ENCODE measurements around the gene RASA1.

The RASA1 gene

DNA sequence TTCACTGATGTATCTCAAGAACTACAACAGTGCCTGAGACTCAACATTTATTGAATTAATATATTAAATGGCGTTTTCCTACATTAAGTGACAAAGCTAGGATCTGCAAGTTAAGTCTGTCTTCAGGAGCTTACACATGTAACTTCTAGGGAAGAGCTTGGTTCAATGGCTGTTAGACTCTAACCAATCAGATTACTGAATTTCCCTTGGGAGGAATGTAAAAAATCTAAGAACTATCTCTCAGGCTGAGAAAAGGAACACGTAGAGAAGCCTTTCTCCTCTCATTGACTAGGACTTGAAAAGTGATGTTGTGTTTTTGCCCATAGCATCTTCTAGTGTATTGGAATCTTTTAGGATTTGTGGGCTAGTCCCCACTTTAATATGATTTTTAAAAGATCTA, 91.4 kb downstream of the RASA1 start:
- in situ Hi-C loops (cut with HindIII; ENCODE audit: low sequenced_read_pairs) = no loop called here

DNA sequence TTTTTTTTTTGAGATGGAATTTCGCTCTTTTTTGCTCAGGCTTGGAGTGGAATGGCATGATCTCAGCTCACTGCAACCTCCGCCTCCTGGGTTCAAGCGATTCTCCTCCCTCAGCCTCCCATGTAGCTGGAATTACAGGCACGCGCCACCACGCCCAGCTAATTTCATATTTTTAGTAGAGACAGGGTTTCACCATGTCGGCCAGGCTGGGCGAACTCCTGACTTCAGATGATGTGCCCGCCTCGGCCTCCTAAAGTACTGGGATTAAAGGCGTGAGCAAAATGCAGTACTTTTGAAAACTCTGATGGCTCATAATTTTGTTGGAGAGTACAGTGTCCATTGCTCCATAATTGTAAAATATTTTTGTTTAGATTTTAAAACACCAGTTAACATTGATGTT, 92.4 kb downstream of the RASA1 start:
- in situ Hi-C loops (cut with HindIII; ENCODE audit: low sequenced_read_pairs) = no loop called here

DNA sequence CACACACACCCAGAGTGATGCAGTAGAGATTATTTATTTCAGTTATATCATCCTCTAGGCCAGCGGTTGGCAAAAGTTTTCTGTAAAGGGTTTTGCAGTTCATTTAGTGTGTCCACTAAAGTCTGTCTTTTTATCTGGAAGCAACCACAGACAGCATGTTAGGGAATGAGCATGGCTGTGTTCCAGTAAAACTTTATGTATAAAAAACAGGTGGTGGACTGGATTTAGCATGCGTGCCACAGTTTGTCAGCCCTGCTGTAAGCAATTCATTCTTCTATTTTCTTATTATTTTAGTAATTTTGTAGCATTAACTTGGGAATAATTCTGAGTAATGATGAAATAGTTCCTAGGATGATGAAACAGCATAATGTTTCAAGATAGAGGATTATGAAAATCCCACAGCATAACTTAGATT, 93.4 kb downstream of the RASA1 start:
- in situ Hi-C loops (cut with HindIII; ENCODE audit: low sequenced_read_pairs) = no loop called here

DNA sequence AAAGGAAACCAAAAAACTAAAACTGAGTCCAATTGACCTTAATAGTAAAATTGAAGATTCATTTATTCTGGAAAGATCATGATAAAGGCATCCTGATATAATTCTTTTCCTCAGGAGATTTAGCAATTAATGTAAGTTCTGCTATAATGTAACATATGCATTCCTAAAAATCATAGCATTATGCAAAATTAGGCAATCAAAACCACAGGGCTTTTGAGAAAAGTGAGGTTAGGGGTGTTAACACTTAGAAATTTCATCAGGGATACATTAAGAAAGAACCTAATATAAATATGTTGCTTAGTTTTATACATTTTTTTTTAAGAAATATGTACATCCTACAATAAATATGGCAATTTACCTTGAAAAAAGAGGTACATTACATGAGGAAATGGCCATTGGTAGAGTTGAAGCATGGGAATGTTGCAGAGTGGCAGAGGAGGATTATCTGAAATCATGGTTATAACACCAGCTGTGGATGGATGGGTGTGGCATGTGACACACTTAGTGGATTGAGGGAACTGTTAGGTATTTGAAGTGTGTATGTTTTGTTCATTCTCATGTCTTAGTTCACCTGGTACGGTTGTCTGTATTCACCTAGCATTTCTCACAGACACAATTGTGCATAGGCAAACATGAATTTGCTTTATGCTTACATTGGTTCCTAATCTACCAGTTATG, 94.0 kb downstream of the RASA1 start:
- in situ Hi-C loops (cut with HindIII; ENCODE audit: low sequenced_read_pairs) = no loop called here

DNA sequence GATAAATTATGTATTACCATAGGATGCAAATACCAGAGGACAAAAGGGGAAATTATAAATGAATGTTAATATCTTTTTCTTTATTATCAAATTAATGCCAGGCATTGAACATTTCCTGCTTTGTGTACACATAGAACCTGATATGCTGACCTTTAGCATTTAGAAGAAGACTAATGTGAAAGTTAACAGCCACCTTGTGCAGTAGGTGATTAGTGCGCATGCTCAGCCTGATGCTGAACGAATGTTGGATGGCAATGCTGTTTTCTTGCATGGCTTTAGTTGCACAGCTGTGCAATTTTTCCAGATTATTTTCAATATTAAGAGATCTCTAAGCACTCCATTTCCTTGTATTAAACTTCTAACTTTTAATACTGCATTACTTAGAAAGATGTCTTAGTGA, 99.6 kb downstream of the RASA1 start:
- in situ Hi-C loops (cut with HindIII; ENCODE audit: low sequenced_read_pairs) = loop anchor here (5.0 kb wide), 1 partner anchor 35 kb away; no protein-coding TSS in a partner anchor

DNA sequence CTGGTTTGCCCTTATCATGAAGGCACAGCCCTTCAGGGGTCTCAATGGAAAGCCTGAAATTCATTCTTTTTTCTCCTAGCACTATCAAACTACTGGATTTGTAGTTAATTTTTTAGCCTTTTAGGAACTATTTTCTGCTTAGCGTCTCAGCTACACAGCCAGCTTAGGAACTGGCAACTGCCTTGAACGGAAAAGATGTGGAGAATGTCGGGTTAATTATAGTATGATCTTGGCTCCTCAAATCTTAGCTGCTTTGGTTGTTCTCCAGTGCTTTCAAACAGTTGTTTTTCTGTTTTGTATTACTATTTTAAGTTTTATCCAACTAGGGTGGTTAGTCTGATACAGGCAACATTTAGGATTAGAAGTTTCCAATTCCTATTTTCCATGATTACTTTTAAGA, 100.9 kb downstream of the RASA1 start:
- in situ Hi-C loops (cut with HindIII; ENCODE audit: low sequenced_read_pairs) = loop anchor here (5.0 kb wide), 1 partner anchor 36 kb away; no protein-coding TSS in a partner anchor

DNA sequence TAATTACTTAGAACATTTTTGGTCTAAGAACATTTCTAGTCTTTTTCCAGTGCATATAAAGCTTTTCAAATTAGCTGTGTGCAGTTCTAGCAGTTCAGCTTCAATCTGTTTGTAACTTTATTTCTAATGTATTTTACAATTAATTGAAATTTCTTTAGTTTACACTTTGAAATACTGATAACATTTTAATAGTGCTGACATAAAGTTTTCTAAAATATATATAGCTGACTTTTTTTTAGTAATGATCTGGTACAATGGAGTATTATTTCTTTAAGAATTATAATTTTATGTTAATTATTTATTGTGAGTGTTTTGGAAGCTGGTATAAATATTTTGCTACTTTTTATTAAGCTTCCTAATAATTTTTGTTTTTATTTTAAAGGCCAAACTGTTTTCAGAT, 101.7 kb downstream of the RASA1 start:
- in situ Hi-C loops (cut with HindIII; ENCODE audit: low sequenced_read_pairs) = loop anchor here (5.0 kb wide), 1 partner anchor 37 kb away; no protein-coding TSS in a partner anchor

DNA sequence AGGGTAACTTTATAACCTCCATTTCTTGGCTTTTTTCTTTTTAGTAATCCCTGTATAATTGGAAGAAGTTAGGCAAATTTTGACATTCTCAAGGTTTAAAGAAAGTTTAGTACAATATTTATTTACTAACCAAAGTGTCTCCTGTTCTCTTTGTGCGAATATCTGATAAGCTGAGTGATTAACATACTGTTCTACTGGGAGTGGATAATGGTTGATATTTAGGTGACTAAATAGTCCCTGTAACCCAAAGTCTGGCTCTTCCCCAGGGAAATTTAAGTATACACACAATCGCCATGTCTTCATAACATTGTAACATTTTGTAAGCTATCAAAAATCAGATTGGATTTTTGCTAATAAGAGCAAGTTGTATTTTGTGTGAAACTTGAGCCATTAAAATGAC, 105.0 kb downstream of the RASA1 start:
- in situ Hi-C loops (cut with HindIII; ENCODE audit: low sequenced_read_pairs) = no loop called here

DNA sequence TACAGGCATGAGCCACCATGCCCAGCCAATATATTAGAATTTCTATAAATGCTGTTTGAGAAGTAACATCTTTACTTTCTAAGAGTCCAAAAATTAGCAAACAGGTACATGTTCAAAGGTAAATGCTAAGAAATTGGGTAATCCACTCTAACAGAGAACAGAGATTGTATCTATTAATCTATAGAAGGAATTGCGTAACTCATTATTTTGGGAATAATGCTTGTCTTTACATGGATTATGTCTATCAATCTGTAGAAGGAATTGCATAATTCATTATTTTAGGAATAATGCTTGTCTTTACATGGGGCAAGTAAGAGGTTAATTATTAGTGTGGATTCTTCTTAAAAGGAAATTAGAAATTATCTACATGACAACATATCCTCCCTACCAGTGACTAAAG, 114.5 kb downstream of the RASA1 start:
- in situ Hi-C loops (cut with HindIII; ENCODE audit: low sequenced_read_pairs) = no loop called here

DNA sequence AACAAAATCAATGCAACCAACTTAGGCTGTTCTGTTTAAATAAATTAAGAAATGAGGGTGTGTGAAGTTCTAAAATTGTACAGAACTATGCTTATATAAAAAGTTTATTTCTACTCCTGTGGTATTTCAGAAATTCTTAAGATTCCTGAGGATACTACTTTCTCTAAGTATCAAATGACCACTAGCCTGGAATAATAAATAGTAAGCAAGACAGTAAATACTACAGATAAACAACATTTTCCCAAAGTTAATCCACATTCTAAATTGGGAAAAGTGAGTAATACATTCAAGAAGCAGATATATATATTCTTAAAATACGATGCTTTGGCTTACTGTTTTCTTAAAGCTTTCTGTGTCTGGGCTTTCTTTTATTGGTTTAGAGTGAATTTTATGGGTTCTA, 115.5 kb downstream of the RASA1 start:
- in situ Hi-C loops (cut with HindIII; ENCODE audit: low sequenced_read_pairs) = no loop called here

DNA sequence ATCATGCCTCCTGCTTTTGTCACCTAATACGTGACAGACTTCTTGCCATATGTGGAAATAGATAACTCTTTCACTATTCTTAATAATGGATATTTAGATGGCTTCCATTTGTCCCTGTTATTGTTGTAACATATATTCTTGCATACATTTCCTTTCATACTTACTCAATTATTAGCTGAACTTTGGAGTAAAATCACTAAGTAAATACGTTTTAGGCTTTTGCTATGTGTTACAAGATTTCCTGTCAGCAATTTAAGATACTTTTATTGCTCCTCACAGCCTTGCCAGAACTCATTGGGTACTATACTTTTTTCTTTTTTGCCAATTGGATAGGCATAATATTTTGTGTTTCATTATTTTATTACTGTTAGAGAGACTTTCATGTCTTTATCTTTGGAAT, 118.1 kb downstream of the RASA1 start:
- in situ Hi-C loops (cut with HindIII; ENCODE audit: low sequenced_read_pairs) = no loop called here

DNA sequence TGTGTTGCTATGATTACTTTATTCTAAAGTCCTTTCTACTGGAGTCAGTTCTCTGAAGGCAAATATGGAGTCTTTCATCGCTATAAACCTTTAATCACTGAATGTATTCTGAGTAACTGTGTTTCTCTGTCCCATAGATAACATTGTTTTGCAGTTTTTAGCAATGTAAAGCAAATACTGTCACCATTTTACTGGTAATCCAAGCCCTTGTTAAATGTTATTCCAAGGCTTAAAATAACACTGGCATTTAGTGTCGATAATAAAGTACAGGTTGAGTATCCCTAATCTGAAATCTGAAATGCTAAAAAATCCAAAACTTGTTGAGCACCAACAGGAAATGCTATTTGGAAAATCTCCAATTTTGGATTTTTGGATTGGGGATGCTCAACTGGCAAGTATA, 120.4 kb downstream of the RASA1 start:
- in situ Hi-C loops (cut with HindIII; ENCODE audit: low sequenced_read_pairs) = no loop called here

DNA sequence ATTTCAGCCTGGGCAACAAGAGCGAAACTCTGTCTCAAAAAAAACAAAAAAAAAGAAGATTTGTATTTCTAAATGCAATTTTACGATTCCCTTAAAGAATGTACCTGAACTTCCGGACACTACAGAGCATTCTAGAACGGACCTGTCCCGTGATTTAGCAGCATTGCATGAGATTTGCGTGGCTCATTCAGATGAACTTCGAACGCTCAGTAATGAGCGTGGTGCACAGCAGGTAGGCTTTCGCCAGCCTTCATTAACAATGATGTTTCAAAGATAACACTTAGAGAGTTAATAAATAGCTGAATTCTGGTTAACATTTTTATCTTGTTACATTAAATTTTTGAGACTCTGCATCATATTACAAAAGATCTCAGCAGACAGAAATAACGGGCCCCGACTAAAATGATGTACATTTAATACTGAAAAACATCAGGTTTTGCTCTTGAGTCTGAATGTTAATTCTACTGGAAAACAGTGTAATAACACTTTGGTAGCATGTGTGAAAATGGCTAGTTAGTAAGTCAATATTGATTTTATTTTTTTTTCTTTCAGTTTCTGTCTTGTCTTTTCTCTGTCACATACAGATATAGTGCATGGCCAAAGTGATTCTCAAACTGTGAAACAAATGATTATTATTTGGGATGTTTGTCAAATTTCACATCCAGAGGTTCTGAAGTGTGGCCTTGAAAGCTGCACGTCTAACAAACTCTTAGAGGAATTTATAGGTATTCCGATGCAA, 121.8 kb downstream of the RASA1 start:
- in situ Hi-C loops (cut with HindIII; ENCODE audit: low sequenced_read_pairs) = no loop called here

DNA sequence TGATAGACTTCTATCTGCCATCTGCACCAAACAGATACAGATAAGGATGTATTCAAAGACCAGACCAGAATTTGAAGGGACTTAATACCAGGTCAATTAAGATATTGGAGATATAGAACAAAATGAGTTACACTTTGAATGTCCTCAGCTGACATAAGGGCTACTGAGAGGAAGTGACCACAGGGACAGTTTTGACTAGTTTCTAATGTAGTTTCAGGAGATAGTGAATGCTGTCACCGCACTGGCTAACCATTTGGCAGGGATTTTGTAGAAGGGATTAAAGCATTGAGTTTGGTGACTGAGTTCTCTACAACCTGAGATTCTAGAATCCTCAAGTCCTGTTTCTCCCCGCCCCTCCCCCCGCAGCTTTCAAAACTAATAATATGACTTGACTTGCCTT, 122.4 kb downstream of the RASA1 start:
- in situ Hi-C loops (cut with HindIII; ENCODE audit: low sequenced_read_pairs) = no loop called here

DNA sequence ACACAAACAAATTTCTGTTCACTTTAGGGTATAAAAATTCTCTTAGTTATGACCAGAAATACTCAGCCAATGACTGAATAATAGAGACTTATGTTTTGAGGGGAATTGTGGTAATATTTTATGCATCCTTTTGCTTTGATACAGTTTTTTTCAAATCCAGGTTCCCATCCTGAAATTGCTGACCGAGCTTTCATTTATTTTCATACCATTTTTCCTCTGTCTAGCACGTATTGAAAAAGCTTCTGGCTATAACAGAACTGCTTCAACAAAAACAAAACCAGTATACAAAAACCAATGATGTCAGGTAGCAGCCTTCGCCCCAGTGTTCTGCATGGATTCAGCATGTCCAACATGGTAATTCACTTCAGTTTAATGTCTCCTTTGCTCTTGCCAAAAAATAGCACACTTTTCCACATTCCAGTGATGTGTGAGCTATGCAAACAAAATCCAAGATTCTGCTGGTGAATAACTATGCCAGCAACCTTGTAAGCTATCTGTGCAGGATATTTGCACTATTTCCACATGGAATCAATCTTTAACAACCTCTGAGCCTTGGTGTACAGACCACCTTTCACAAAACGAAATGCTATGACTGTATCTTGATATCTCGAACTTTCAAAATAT, 123.0 kb downstream of the RASA1 start:
- in situ Hi-C loops (cut with HindIII; ENCODE audit: low sequenced_read_pairs) = no loop called here

DNA sequence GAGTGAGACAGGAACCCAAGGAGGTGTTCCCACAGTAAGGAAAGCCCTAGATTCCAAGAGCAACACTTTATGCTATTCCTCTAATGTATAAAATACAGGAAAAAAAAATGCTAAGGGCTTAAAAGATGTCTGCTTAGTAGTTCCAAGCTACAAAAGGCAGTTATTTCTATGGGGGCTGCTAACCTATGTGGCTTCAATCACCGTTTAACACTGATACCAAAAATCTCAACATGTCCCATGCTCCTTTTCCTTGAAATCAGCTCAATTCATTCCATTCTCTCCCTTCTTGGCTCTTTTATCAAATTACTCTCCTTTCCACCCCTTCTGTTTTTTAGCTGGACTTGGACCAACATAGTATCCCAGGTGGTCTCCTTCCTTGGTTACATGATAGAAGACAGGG, 124.5 kb downstream of the RASA1 start:
- in situ Hi-C loops (cut with HindIII; ENCODE audit: low sequenced_read_pairs) = no loop called here

DNA sequence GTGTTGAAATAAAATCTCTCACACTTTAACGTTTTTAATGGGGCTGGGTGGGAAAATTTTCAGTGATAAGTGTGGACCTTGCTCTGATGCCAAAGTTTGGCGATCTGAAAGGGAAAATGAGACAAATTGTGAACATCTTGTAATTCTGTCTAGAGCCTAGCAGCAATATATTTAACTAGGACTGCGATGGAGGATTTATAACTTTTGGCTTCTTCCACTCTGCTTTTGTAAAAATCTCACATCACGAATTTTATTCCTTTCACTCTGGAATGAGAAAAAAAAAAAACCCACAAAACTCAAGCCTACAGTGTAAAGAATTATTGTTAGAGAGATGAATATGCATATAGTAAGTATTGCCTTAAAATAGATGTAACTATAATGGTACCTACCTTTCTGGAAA, 125.1 kb downstream of the RASA1 start:
- in situ Hi-C loops (cut with HindIII; ENCODE audit: low sequenced_read_pairs) = no loop called here

DNA sequence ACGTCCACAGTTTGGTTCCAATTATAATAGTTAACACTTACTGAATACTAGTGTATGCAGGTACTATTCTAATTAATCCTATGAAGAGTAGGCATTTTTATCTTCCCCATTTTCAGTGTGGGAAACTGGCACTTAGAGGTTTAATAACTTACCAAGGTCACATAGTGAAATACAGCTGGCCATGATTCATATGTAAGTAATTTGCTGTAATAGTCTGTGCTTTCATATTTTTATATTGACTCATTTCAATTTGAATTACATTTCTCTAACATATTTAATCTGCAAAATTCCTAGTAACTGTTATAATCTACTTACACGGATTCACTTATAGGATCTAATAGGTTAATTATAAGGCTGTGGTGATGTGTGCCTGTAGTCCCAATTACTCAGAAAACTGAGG, 125.6 kb downstream of the RASA1 start:
- in situ Hi-C loops (cut with HindIII; ENCODE audit: low sequenced_read_pairs) = no loop called here

DNA sequence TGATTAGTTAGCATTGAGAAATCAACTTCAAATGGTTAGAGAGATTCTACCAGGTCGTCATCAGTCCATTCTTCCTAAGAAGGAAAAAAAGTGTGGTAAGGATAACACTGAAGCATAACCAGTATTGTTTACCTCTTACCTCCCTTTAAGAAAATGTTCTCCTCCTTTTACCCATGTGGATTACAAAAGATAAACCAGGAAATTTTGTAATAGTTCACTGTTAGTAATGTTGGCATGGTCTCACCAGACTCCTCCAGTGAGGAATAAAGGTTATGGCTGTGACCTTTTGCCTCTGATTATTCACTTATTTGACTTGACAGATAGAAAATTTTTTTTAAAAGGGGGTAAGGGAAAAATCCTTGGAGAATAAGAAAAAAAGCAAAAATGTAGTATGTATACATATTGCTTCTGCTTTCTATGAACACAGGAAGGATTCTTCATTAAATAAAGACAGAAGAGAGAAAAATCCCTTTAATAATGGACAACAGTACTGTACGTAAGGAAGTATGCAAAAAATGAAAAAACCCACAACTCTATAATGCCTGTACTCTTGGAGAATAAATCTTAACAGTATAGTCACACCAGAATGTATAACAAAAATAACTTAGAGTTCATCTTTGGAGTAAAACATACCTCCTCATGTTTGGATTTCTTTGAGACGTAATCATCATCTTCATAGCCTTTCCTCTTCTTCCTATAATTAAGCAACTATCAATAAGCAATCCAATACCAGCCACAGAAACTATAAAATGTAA, 126.9 kb downstream of the RASA1 start:
- in situ Hi-C loops (cut with HindIII; ENCODE audit: low sequenced_read_pairs) = no loop called here

DNA sequence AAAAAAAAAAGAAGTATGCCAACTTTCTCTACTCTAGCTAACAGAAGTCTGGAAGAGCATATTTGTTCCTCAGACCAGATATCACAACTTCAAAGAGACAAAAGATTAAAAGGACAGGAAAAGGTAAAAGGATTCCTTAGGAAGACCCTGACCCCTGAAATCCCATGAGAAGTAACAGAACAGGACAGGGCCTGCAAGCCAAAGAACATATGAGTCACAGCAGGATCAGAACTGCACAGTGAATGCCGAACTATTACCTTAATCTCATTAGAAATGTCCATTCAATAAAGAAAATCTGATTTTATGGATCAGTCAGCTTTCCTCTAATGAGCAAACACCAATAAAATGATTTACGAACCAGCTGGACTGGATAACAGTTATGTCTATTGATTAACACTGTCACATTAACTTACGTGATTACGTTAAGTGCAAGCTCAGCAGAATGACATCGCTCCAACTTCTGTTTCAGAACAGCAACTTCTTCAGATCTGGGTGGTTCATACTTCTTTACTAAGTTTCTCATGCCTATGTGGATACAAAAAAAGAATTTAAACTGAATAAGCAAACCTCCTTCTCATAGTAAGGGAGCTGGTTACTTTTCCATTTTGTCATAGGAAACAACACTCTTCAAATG, 131.4 kb downstream of the RASA1 start:
- in situ Hi-C loops (cut with HindIII; ENCODE audit: low sequenced_read_pairs) = no loop called here

DNA sequence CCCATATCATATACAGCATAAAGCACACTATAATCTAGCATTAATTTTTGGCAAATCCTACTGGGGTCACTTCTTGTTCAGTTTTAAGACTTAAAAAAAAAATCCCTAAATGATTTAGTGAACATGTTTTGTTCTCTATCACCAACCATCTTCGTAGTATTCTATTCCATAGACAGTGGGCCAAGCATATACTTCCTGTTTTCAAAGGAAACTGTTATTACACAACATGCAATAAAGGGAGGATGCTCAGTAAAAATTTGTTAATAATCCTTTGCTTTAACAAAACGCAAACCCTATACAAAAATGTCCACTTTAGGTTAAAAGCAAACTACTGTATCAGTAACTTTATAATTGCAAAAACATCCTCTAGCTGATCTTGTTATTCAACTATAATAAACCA, 132.0 kb downstream of the RASA1 start:
- in situ Hi-C loops (cut with HindIII; ENCODE audit: low sequenced_read_pairs) = no loop called here

Data from endothelial cell of hepatic sinusoid (primary cell).